Measurements from ENCODE around the gene IGF2BP3.

DNA sequence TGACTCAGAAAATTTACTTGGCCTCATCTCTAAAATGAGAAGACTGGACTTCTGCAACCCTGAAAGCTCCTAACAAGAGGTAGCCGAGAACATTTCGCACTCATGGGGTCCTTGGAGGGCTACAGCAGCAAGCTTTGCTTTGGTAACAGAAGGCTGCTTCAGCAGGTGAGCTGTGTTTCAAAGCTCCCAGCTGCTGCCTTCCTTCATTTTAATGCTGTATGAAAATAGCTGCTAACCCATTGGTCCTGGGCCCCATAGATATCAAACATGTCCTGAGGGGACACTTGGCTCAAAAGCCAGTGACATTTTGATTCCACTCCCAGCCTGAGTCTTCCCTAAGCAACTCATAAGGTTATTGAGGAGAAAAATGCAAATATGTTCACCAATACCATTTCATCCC is 185.4 kb downstream of the IGF2BP3 start:
- TF ChIP-seq, protein P1, sequence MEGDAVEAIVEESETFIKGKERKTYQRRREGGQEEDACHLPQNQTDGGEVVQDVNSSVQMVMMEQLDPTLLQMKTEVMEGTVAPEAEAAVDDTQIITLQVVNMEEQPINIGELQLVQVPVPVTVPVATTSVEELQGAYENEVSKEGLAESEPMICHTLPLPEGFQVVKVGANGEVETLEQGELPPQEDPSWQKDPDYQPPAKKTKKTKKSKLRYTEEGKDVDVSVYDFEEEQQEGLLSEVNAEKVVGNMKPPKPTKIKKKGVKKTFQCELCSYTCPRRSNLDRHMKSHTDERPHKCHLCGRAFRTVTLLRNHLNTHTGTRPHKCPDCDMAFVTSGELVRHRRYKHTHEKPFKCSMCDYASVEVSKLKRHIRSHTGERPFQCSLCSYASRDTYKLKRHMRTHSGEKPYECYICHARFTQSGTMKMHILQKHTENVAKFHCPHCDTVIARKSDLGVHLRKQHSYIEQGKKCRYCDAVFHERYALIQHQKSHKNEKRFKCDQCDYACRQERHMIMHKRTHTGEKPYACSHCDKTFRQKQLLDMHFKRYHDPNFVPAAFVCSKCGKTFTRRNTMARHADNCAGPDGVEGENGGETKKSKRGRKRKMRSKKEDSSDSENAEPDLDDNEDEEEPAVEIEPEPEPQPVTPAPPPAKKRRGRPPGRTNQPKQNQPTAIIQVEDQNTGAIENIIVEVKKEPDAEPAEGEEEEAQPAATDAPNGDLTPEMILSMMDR (IDR thresholded peaks at IDR 0.05): no peak
- TF ChIP-seq POLR2A (IDR thresholded peaks at IDR 0.05): no peak
